SU-DHL-6 (cell line): Measurements from ENCODE around the gene PPP1R7.

Experiments
- H2AFZ ChIP-seq: fragments of 200-600 bp; sonication (generic); 2 replicates; pipeline ENCODE4 v1.6.1; 2014; ENCODE audit warnings: low read depth, mild to moderate bottlenecking, moderate library complexity, mixed read lengths, antibody characterized with exemption, low read length; ENCODE audit not compliant: severe bottlenecking
- H3F3A ChIP-seq: fragments of 200-600 bp; shearing (Covaris generic); 2 replicates; pipeline ENCODE4 v1.6.0; 2016; ENCODE audit warnings: antibody characterized with exemption, mild to moderate bottlenecking; ENCODE audit not compliant: insufficient read depth
- H3K27ac ChIP-seq: fragments of 200-600 bp; sonication (generic); 2 replicates; pipeline ENCODE4 v1.5.1; 2016; ENCODE audit warnings: low read depth, mild to moderate bottlenecking, low read length, moderate library complexity, mixed read lengths
- H3K27me3 ChIP-seq: fragments of 200-600 bp; sonication (generic), shearing (Covaris generic); 2 replicates; pipeline ENCODE4 v1.6.0; 2014; ENCODE audit warnings: mild to moderate bottlenecking, low read length
- H3K36me3 ChIP-seq: fragments of 200-600 bp; sonication (generic); 2 replicates; pipeline ENCODE4 v1.6.1; 2014; ENCODE audit warnings: mild to moderate bottlenecking, low read length, mixed read lengths
- H3K4me2 ChIP-seq: fragments of 300-600, 200-600 bp; shearing (Covaris generic), sonication (generic); 2 replicates; pipeline ENCODE4 v1.6.0; 2014; ENCODE audit warnings: low read length, low read depth, mild to moderate bottlenecking; ENCODE audit not compliant: poor library complexity, severe bottlenecking
- H3K4me3 ChIP-seq: fragments of 200-600 bp; sonication (generic); 2 replicates; pipeline ENCODE4 v1.5.1; 2014; ENCODE audit warnings: antibody characterized with exemption, low read length, mild to moderate bottlenecking, mixed read lengths; ENCODE audit not compliant: insufficient read depth, poor library complexity, severe bottlenecking
- H3K79me2 ChIP-seq: fragments of 200-600 bp; sonication (generic); 2 replicates; pipeline ENCODE4 v1.6.1; 2014; ENCODE audit warnings: mild to moderate bottlenecking, low read length, moderate library complexity; ENCODE audit not compliant: insufficient read depth
- H3K9ac ChIP-seq: fragments of 200-600 bp; sonication (generic); 2 replicates; pipeline ENCODE4 v1.7.0; 2014; ENCODE audit warnings: mild to moderate bottlenecking, low read length
- H3K9me2 ChIP-seq: fragments of 200-600 bp; sonication (generic); replicated peaks from 2 replicates; pipeline ENCODE4 v1.6.1; 2014; ENCODE audit warnings: low read length; ENCODE audit not compliant: insufficient read depth
- H3K9me3 ChIP-seq: fragments of 200-600 bp; sonication (generic); 2 replicates; pipeline ENCODE4 v1.6.1; 2014; ENCODE audit warnings: low read length, mixed read lengths; ENCODE audit not compliant: insufficient read depth
- H4K20me1 ChIP-seq: fragments of 200-600 bp; sonication (generic); 2 replicates; pipeline ENCODE4 v1.6.1; 2014; ENCODE audit warnings: low read depth, mild to moderate bottlenecking, antibody characterized with exemption, low read length, moderate library complexity, mixed read lengths
- CTCF ChIP-seq: fragments of 200-600 bp; sonication (generic); IDR thresholded peaks from one replicate; pipeline ENCODE4 v1.5.1; 2017; ENCODE audit warnings: antibody characterized with exemption, mild to moderate bottlenecking, low read length, moderate library complexity; ENCODE audit not compliant: insufficient read depth, poor library complexity, severe bottlenecking
- EZH2phosphoT487 ChIP-seq: fragments of 200-600 bp; sonication (generic), shearing (Covaris generic); conservative IDR thresholded peaks from 2 replicates; pipeline ENCODE4 v1.6.1; 2018; ENCODE audit warnings: mild to moderate bottlenecking, antibody characterized with exemption, low read length, moderate library complexity, mixed read lengths

Gene PPP1R7

DNA sequence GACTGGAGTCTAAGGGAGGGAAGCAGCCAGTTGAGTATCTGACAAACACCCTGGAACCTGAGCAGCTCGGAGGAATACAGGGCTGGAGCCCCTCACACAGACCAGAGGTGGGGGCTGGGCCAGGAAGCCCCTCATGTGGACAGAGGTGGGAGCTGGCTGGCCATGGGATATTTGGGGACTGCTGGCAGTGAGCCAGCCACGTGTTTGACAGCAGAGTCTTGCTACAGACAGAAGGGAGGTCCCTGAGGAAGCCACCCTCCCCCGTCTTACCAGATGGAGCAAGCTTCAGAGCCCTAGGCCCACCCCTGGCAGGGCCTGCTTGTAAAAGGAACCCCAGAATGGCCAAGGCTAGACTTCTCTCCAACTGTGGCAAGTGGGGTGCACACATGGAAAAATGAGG lies 44.6 kb upstream of the PPP1R7 start:
- Histone ChIP-seq H3K79me2 (peaks cover 21% of the 10 kb centered on the region), H3K27ac (no peak overlapping the region), H3K9me2 (no peaks in the 10 kb centered on the region), H3F3A (no peaks in the 10 kb centered on the region; the same call in 1 of the 2 replicates), H2AFZ (no peak overlapping the region), H3K27me3 (no peaks in the 10 kb centered on the region), H3K9ac (no peak overlapping the region), H3K4me3 (no peak overlapping the region), H3K36me3 (no peaks in the 10 kb centered on the region), H3K4me2 (no peak overlapping the region), H4K20me1 (no peaks in the 10 kb centered on the region; the same call in 1 of the 2 replicates), H3K9me3 (no peaks in the 10 kb centered on the region)
- no peak for TF ChIP-seq EZH2phosphoT487
- TF ChIP-seq CTCF = no peak

DNA sequence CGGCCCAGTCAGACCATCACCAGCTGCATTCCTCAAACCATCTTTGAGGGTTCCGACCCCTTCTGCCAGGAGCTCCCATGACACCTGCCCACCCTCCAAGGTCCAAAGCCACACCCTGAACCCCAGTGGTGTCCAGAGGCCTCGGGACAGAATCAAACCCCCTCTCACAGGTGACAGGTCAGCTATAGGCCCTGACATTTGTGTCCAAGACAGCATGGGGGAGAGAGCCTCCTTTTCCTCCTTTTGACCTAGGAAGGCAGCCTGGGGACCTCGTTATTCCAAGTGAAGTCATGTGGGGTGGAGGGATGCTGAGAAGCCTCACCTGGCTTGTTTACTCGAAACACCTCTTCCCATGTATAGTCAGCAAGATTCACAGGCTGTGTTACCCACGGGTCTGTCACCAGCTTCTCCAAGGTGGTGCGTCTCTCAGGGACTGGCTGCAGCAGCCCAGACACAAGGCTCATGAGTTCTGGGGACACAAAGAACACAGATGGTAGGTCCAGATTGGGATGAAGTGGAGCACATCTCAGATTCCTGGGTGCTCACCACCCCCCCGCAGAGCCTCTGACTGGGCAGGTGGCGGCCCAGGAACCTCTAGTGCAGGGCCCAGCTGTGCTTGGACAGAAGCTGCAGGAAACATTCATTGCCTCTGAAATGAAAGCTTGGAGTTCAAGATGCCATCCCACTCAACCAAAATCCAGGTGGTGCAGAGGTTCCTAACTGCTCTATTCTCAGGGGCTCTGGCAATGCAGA lies 43.1 kb upstream of the PPP1R7 start:
- H3K27ac ChIP-seq = no peak overlapping the region
- H3K9ac ChIP-seq = no peak overlapping the region

GRCh38 chr2:241108271-241109209 lies 41.7 kb upstream of the PPP1R7 start:
- H3K9ac ChIP-seq = no peak overlapping the region

More for the DNA sequence above, 43.1 kb upstream of the PPP1R7 start:
- TF ChIP-seq CTCF (no peak), EZH2phosphoT487 (no peak)
- Histone ChIP-seq H3K4me3 (no peak overlapping the region), H3K36me3 (no peaks in the 10 kb centered on the region), H3K79me2 (peaks cover 9% of the 10 kb centered on the region; the same call in 1 of the 2 replicates), H2AFZ (no peak overlapping the region), H3K9me2 (no peaks in the 10 kb centered on the region), H4K20me1 (no peaks in the 10 kb centered on the region), H3K4me2 (no peak overlapping the region), H3K9me3 (no peaks in the 10 kb centered on the region), H3K27me3 (no peaks in the 10 kb centered on the region), H3F3A (no peaks in the 10 kb centered on the region; the same call in 1 of the 2 replicates)

More at GRCh38 chr2:241108271-241109209, 41.7 kb upstream of the PPP1R7 start:
- Histone ChIP-seq H3K4me2 (no peak overlapping the region), H4K20me1 (no peaks in the 10 kb centered on the region), H3K9me3 (no peaks in the 10 kb centered on the region), H3K4me3 (no peak overlapping the region), H3K9me2 (no peaks in the 10 kb centered on the region), H3F3A (no peaks in the 10 kb centered on the region; the same call in 1 of the 2 replicates), H3K27me3 (no peaks in the 10 kb centered on the region), H3K36me3 (peaks cover 3% of the 10 kb centered on the region; the same call in 1 of the 2 replicates), H2AFZ (no peak overlapping the region), H3K27ac (no peak overlapping the region), H3K79me2 (no peaks in the 10 kb centered on the region)
- TF ChIP-seq CTCF (no peak), EZH2phosphoT487 (no peak)
